PC-9 (cell line): ENCODE results near the gene UPF2.

Experiments
- CTCF ChIP-seq: fragments of 200-600 bp; sonication (generic); conservative IDR thresholded peaks from 2 replicates; pipeline ENCODE4 v1.6.1; 2017; ENCODE audit warnings: mixed run types, antibody characterized with exemption, mild to moderate bottlenecking, moderate library complexity
- EZH2 ChIP-seq: fragments of 200-600 bp; sonication (generic); IDR thresholded peaks from 2 replicates; pipeline ENCODE4 v1.8.0; 2017; ENCODE audit warnings: antibody characterized with exemption, low read depth

- TF ChIP-seq CTCF (no peak), EZH2 (no peak)
These were observed 145.9 kb downstream of the UPF2 start for GRCh38 chr10:11896549-11897200.
